Neural progenitor cell (in vitro differentiated cells): ENCODE results near the gene KHNYN.

ENCODE experiments used
- EZH2 ChIP-seq: fragments of 200-600 bp; sonication (generic); IDR thresholded peaks from 2 replicates; pipeline ENCODE4 v1.6.1; 2017; ENCODE audit warnings: antibody characterized with exemption, mild to moderate bottlenecking, moderate library complexity
- TF ChIP-seq, protein P1 (sequence below): fragments of 200-600 bp; sonication (generic); IDR thresholded peaks from 2 replicates; pipeline ENCODE4 v1.5.1; 2017; ENCODE audit warnings: antibody characterized with exemption, mild to moderate bottlenecking

DNA sequence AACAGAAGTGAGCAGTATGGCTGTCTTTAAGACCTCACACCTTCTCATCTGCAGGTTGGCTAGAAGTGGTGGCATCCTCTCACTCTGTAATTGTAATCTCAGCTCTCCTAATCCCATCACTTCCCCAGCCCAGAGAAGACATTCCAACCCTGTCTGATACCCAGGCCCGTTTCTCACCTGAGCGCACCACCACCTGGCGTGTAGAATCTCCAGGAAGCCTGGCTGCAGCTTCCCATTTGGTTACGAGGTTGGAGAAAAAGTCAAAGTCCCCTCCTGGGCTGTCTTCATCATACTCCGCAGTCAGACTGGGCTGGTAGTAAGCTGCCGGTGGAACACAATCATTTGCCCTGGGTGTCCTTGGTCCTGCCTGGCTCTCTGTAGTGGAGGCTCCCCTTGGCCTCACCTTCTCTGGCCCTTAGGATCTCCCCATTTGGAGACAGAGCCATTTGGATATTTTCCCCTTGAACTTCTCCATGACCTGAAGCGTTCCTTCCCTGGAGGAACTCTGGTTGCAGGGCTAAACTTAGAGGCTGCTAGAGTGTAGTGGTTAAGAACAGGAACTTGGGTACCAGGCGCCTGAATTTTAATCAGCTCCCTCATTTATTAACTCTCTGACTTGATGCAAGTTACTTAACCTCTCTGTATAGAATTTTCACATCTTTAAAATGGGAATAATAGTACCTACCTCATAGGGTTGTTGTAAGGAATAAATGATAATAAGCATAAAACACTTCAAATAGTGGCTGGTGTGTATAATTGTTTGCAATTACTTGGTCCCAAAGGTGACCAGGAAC, 11.0 kb downstream of the KHNYN start:
- TF ChIP-seq, protein P1, sequence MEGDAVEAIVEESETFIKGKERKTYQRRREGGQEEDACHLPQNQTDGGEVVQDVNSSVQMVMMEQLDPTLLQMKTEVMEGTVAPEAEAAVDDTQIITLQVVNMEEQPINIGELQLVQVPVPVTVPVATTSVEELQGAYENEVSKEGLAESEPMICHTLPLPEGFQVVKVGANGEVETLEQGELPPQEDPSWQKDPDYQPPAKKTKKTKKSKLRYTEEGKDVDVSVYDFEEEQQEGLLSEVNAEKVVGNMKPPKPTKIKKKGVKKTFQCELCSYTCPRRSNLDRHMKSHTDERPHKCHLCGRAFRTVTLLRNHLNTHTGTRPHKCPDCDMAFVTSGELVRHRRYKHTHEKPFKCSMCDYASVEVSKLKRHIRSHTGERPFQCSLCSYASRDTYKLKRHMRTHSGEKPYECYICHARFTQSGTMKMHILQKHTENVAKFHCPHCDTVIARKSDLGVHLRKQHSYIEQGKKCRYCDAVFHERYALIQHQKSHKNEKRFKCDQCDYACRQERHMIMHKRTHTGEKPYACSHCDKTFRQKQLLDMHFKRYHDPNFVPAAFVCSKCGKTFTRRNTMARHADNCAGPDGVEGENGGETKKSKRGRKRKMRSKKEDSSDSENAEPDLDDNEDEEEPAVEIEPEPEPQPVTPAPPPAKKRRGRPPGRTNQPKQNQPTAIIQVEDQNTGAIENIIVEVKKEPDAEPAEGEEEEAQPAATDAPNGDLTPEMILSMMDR, result no peak
- no peak for TF ChIP-seq EZH2
